NCI-H146 treated with DMSO at 0.1 percent for 48 hours (cell line): ENCODE results near the gene BRSK2.

Experiments
- DNase-seq: peaks from one replicate; lab custom pipeline; 2025; ENCODE audit not compliant: unreplicated experiment; lab: John Stamatoyannopoulos, UW

BRSK2 gene

GRCh38 chr11:1450344-1450875 is 60.7 kb downstream of the BRSK2 start:
- DNase-seq = no peak

- DNase-seq = no peak
These were observed 61.4 kb downstream of the BRSK2 start for GRCh38 chr11:1450949-1451710.

- no peak for DNase-seq
These were observed 62.2 kb downstream of the BRSK2 start for GRCh38 chr11:1451781-1452470.

- DNase-seq = no peak
These were observed 63.0 kb downstream of the BRSK2 start for GRCh38 chr11:1452744-1453143.

- no peak for DNase-seq
These were observed 63.9 kb downstream of the BRSK2 start for GRCh38 chr11:1453611-1454034.

- DNase-seq = no peak
These were observed 64.8 kb downstream of the BRSK2 start for GRCh38 chr11:1454576-1454975.

GRCh38 chr11:1455032-1455762 is 65.5 kb downstream of the BRSK2 start:
- no peak for DNase-seq

- DNase-seq = no peak
These were observed 66.0 kb downstream of the BRSK2 start for GRCh38 chr11:1455763-1456060.

GRCh38 chr11:1456176-1456575 is 66.4 kb downstream of the BRSK2 start:
- DNase-seq = no peak

- no peak for DNase-seq
These were observed 67.0 kb downstream of the BRSK2 start for GRCh38 chr11:1456596-1457325.

GRCh38 chr11:1457326-1457680 is 67.6 kb downstream of the BRSK2 start:
- DNase-seq = no peak

- no peak for DNase-seq
These were observed 68.1 kb downstream of the BRSK2 start for GRCh38 chr11:1457856-1458255.

GRCh38 chr11:1458340-1459218 is 68.8 kb downstream of the BRSK2 start:
- no peak for DNase-seq

- no peak for DNase-seq
These were observed 69.5 kb downstream of the BRSK2 start for GRCh38 chr11:1459219-1459575.

GRCh38 chr11:1459764-1460395 is 70.1 kb downstream of the BRSK2 start:
- no peak for DNase-seq

- no peak for DNase-seq
These were observed 70.8 kb downstream of the BRSK2 start for GRCh38 chr11:1460396-1460985.

GRCh38 chr11:1460986-1461825 is 71.5 kb downstream of the BRSK2 start:
- no peak for DNase-seq

- DNase-seq = no peak
These were observed 72.3 kb downstream of the BRSK2 start for GRCh38 chr11:1461826-1462697.
